DOHH2 (cell line): ENCODE results near the gene SLC15A5.

ENCODE experiments used
- EZH2phosphoT487 ChIP-seq: fragments of 200-600 bp; sonication (generic); IDR thresholded peaks from 2 replicates; pipeline ENCODE4 v1.6.1; 2017; ENCODE audit warnings: borderline replicate concordance, mild to moderate bottlenecking, antibody characterized with exemption, low read length, moderate library complexity, mixed read lengths
- TF ChIP-seq, protein P1 (sequence below): fragments of 200-600 bp; sonication (generic); IDR thresholded peaks from one replicate; pipeline ENCODE4 v1.5.1; 2014; ENCODE audit warnings: antibody characterized with exemption, mild to moderate bottlenecking, low read depth, low read length; ENCODE audit not compliant: poor library complexity, severe bottlenecking

DNA sequence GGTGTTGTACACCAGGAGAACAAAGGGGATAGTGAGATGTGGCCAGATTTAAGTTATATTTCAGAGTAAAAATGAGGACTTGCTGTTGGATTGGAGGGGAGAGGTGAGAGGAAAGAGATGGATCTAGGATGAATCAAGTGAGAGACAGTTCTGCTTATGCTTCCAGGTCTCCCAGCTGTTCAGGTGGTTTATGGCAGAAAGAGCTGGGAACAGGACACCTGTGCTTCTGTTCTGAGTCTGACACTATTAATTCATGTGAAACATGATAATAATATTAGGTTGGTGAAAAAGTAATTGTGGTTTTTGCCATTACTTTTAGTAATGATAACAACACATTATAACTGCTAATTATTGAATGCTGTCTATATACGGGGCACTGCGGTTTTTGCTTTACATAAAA lies 55.7 kb downstream of the SLC15A5 start:
- TF ChIP-seq, protein P1, sequence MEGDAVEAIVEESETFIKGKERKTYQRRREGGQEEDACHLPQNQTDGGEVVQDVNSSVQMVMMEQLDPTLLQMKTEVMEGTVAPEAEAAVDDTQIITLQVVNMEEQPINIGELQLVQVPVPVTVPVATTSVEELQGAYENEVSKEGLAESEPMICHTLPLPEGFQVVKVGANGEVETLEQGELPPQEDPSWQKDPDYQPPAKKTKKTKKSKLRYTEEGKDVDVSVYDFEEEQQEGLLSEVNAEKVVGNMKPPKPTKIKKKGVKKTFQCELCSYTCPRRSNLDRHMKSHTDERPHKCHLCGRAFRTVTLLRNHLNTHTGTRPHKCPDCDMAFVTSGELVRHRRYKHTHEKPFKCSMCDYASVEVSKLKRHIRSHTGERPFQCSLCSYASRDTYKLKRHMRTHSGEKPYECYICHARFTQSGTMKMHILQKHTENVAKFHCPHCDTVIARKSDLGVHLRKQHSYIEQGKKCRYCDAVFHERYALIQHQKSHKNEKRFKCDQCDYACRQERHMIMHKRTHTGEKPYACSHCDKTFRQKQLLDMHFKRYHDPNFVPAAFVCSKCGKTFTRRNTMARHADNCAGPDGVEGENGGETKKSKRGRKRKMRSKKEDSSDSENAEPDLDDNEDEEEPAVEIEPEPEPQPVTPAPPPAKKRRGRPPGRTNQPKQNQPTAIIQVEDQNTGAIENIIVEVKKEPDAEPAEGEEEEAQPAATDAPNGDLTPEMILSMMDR = no peak
- TF ChIP-seq EZH2phosphoT487 = no peak
